SK-N-SH (cell line): ENCODE data around the gene OGFOD2. TPM values are rescaled to one million over a fixed set of nuclear protein-coding genes. Genes with fewer than 3 reads are reported as not detected.

Experiments
- CTCF ChIA-PET: fragments of 300-600, 350-600 bp; formaldehyde crosslinking; extraction: SDS; loops from one replicate; lab custom pipeline; 2021; lab: Yijun Ruan, JAX
- POLR2A ChIA-PET: fragments of 350-600 bp; sonication (Branson Sonifier 250); formaldehyde crosslinking; extraction: SDS; loops from one replicate; lab custom pipeline; 2020; ENCODE audit warnings: antibody characterized with exemption, inconsistent platforms; lab: Yijun Ruan, JAX
- DNase-seq: peaks from one replicate; pipeline ENCODE4 v3.0.0; 2012
- H2AFZ ChIP-seq: fragments of 200-600 bp; sonication (generic); 2 replicates; pipeline ENCODE4 v1.8.1; 2016; ENCODE audit warnings: antibody characterized with exemption, mild to moderate bottlenecking, low read depth
- H3F3A ChIP-seq: fragments of 200-600 bp; sonication (generic); replicated peaks from 2 replicates; pipeline ENCODE3; 2016; ENCODE audit warnings: antibody characterized with exemption, mild to moderate bottlenecking; ENCODE audit not compliant: insufficient read depth
- H3K27ac ChIP-seq, 2 experiments: fragments of 200-500 bp in 1 of 2; fragments of 200-600 bp in 1 of 2; sonication (Bioruptor generic) in 1 of 2; sonication (generic), shearing (Covaris generic) in 1 of 2; 2 replicates each; pipeline versions ENCODE4 v1.5.1 to v1.6.1; 2014 to 2016; ENCODE audit warnings: low read depth in 2 of 2, inconsistent platforms in 1 of 2, low read length in 1 of 2, mild to moderate bottlenecking in 1 of 2, mixed read lengths in 1 of 2
- H3K27me3 ChIP-seq: fragments of 200-600 bp; sonication (generic), shearing (Covaris generic); 2 replicates; pipeline ENCODE4 v1.6.1; 2016; ENCODE audit warnings: mixed run types; ENCODE audit not compliant: insufficient read depth
- H3K36me3 ChIP-seq, 2 experiments: fragments of 200-500 bp in 1 of 2; fragments of 200-600 bp in 1 of 2; sonication (Bioruptor generic) in 1 of 2; sonication (generic) in 1 of 2; replicated peaks in 1 of 2; 2 replicates each; pipeline versions ENCODE3 to v1.5.1; 2014 to 2016; ENCODE audit warnings: low read length in 1 of 2, mild to moderate bottlenecking in 1 of 2; ENCODE audit not compliant: insufficient read depth in 2 of 2, control insufficient read depth in 1 of 2
- H3K4me1 ChIP-seq, 2 experiments: fragments of 200-500 bp in 1 of 2; fragments of 200-600 bp in 1 of 2; sonication (Bioruptor generic) in 1 of 2; sonication (generic), shearing (Covaris generic) in 1 of 2; 2 replicates each; pipeline versions ENCODE4 v1.5.1 to v1.6.1; 2014 to 2016; ENCODE audit warnings: low read depth in 1 of 2, low read length in 1 of 2, mixed run types in 1 of 2; ENCODE audit not compliant: insufficient read depth in 2 of 2, control insufficient read depth in 1 of 2
- H3K4me2 ChIP-seq: fragments of 200-600 bp; sonication (generic), shearing (Covaris generic); 2 replicates; pipeline ENCODE4 v1.6.1; 2017; ENCODE audit warnings: mixed run types
- H3K4me3 ChIP-seq, 2 experiments: fragments of 200-500 bp in 1 of 2; fragments of 200-600 bp in 1 of 2; sonication (Bioruptor generic) in 1 of 2; sonication (generic), shearing (Covaris generic) in 1 of 2; 2 replicates each; pipeline versions ENCODE4 v1.5.1 to v1.8.1; 2014 to 2016; ENCODE audit warnings: low read depth in 2 of 2, inconsistent platforms in 1 of 2, low read length in 1 of 2, mild to moderate bottlenecking in 1 of 2, mixed read lengths in 1 of 2, moderate library complexity in 1 of 2
- H3K79me2 ChIP-seq: fragments of 200-600 bp; sonication (generic); 2 replicates; pipeline ENCODE4 v1.8.1; 2017; ENCODE audit warnings: mild to moderate bottlenecking; ENCODE audit not compliant: insufficient read depth
- H3K9ac ChIP-seq: fragments of 200-600 bp; sonication (generic); 2 replicates; pipeline ENCODE4 v1.6.1; 2017; ENCODE audit warnings: mixed run types
- H3K9me2 ChIP-seq: fragments of 200-600 bp; sonication (generic); 2 replicates; pipeline ENCODE4 v1.6.1; 2017; ENCODE audit warnings: mixed run types
- H3K9me3 ChIP-seq: fragments of 200-600 bp; sonication (generic); 2 replicates; pipeline ENCODE4 v1.6.1; 2017; ENCODE audit warnings: mixed run types, mild to moderate bottlenecking, moderate library complexity
- H4K20me1 ChIP-seq: fragments of 200-600 bp; sonication (generic); 2 replicates; pipeline ENCODE4 v1.6.1; 2017; ENCODE audit warnings: mild to moderate bottlenecking, mixed run types; ENCODE audit not compliant: insufficient read depth
- CHD2 ChIP-seq: fragments of 150-350 bp; IDR thresholded peaks from 2 replicates; pipeline ENCODE4 v1.6.1; 2018; ENCODE audit warnings: low read length; ENCODE audit not compliant: partially characterized antibody
- EP300 ChIP-seq, 2 experiments: IDR thresholded peaks; 2 replicates each; pipeline versions ENCODE4 v1.4.0 to v1.6.1; 2012; ENCODE audit warnings: borderline replicate concordance in 1 of 2, low read depth in 1 of 2, low read length in 1 of 2
- EZH2phosphoT487 ChIP-seq: fragments of 200-600 bp; sonication (generic); IDR thresholded peaks from 2 replicates; pipeline ENCODE4 v1.6.1; 2017; ENCODE audit warnings: low read depth, mixed run types, mild to moderate bottlenecking, antibody characterized with exemption, moderate library complexity, borderline replicate concordance
- FOXJ3 ChIP-seq: sonication (generic); formaldehyde crosslinking; IDR thresholded peaks from 2 replicates; pipeline ENCODE4 v1.5.1; 2020; ENCODE audit warnings: mild to moderate bottlenecking, missing genetic modification reagents
- GATA2 ChIP-seq: sonication (generic); formaldehyde crosslinking; IDR thresholded peaks from 2 replicates; pipeline ENCODE4 v1.5.0; 2020; ENCODE audit warnings: mild to moderate bottlenecking, missing genetic modification reagents
- IRF3 ChIP-seq: fragments of 150-350 bp; IDR thresholded peaks from 2 replicates; pipeline ENCODE4 v1.6.1; 2016; ENCODE audit warnings: mild to moderate bottlenecking, low read depth, low read length
- NRF1 ChIP-seq: IDR thresholded peaks from 2 replicates; pipeline ENCODE4 v1.6.1; 2012; ENCODE audit warnings: low read depth, mild to moderate bottlenecking, low read length
- POLR2AphosphoS5 ChIP-seq: IDR thresholded peaks from 2 replicates; pipeline ENCODE4 v1.6.1; 2012; ENCODE audit warnings: low read depth, low read length
- RAD21 ChIP-seq: IDR thresholded peaks from 2 replicates; pipeline ENCODE4 v1.6.1; 2012; ENCODE audit warnings: mild to moderate bottlenecking, low read length
- RCOR1 ChIP-seq: fragments of 150-350 bp; IDR thresholded peaks from 2 replicates; pipeline ENCODE4 v1.6.1; 2017; ENCODE audit warnings: antibody characterized with exemption, low read length
- RXRA ChIP-seq: IDR thresholded peaks from 2 replicates; pipeline ENCODE4 v1.4.0; 2012; ENCODE audit warnings: low read depth, mild to moderate bottlenecking, borderline replicate concordance
- TAF1 ChIP-seq: IDR thresholded peaks from 2 replicates; pipeline ENCODE4 v1.6.1; 2012; ENCODE audit warnings: low read depth, mild to moderate bottlenecking, low read length, moderate library complexity, borderline replicate concordance
- TCF12 ChIP-seq: IDR thresholded peaks from 2 replicates; pipeline ENCODE4 v1.4.0; 2012
- USF1 ChIP-seq: IDR thresholded peaks from 2 replicates; pipeline ENCODE4 v1.4.0; 2012; ENCODE audit warnings: low read depth, borderline replicate concordance
- YY1 ChIP-seq: IDR thresholded peaks from 2 replicates; pipeline ENCODE4 v1.4.0; 2012; ENCODE audit warnings: low read depth, mild to moderate bottlenecking
- WGBS: methylation state at CpG from one replicate; pipeline ENCODE4 v1.1.6; 2017; ENCODE audit warnings: low lambda C conversion rate; 5-methylcytosine and 5-hydroxymethylcytosine counted together
- polyA plus RNA-seq, 3 experiments: library from polyadenylated mRNA; depleted of rRNA; stranded (reverse); fragments of >200 nt; gene quantifications; 2 replicates each; pipeline ENCODE4 v1.2.3, GENCODE V29; 2012

The OGFOD2 gene
- polyA plus RNA-seq, 1 of the 3 experiments (the other 2 are of a cell fraction): 22.0 TPM

GRCh38 chr12:122968104-122968503 lies 6.9 kb upstream of the OGFOD2 start (continued):
- TF ChIP-seq IRF3: no peak
- no peak for TF ChIP-seq NRF1
- TF ChIP-seq, all 33 proteins: peak for 0

GRCh38 chr12:122969676-122970075 lies 5.4 kb upstream of the OGFOD2 start:
- Histone ChIP-seq H4K20me1 (no peaks in the 10 kb centered on the region), H3K9me2 (no peaks in the 10 kb centered on the region), H3K4me1 (peaks cover 0 to 15% of the 10 kb centered on the region in 2 experiments; a peak in 2 of 4 replicates), H3K36me3 (no peaks in the 10 kb centered on the region)
- no peak for TF ChIP-seq EZH2phosphoT487
- 0 out of 2 replicates have a peak, but pooled peaks have one; percentile 58 for TF ChIP-seq FOXJ3 (CRISPR knock-in tag)
- TF ChIP-seq POLR2AphosphoS5: no peak
- peak; percentile 91 for TF ChIP-seq RCOR1
- no peak for TF ChIP-seq USF1
- TF ChIP-seq CHD2: peak; percentile 54
- TF ChIP-seq TCF12: peak; percentile 25; the same call in 1 of the 2 replicates
- TF ChIP-seq YY1: no peak
- no peak for TF ChIP-seq RAD21
- TF ChIP-seq EP300 (IDR thresholded peaks at IDR 0.05; ENCODE audit: borderline replicate concordance in 1 of 2, low read depth in 1 of 2, low read length in 1 of 2): peak in 1 of 2 experiments; percentile 70; a peak in 2 of 4 replicates
- TF ChIP-seq GATA2 (CRISPR knock-in tag): peak; percentile 92
- TF ChIP-seq RXRA: no peak
- TF ChIP-seq TAF1: no peak
- TF ChIP-seq, all 33 proteins: peak for 6
- Histone ChIP-seq H3F3A (peaks cover 8% of the 10 kb centered on the region), H3K27me3 (no peaks in the 10 kb centered on the region), H3K9ac (no peak overlapping the region), H3K4me3 (no peak overlapping the region), H3K79me2 (peaks cover 11% of the 10 kb centered on the region), H3K27ac (no peak overlapping the region), H3K9me3 (no peaks in the 10 kb centered on the region), H2AFZ (no peak overlapping the region), H3K4me2 (no peak overlapping the region)
- WGBS: 36% methylated on average over 4 of the region's 4 CpGs
- CTCF ChIA-PET: interaction anchor here (0.9 to 3.1 kb wide), 5 partner anchors 9 to 176 kb away, joined by 3 to 11 read pairs (median 5); no protein-coding TSS in a partner anchor
- peak; percentile 63 for DNase-seq
- POLR2A ChIA-PET: interaction anchor here (0.9 to 1.5 kb wide), 4 partner anchors 8 to 264 kb away, joined by 3 to 6 read pairs (median 4); partner anchors contain the start of genes MPHOSPH9 and MTRFR
